ENCODE results near the gene CHFR. TPM values are rescaled to one million over a fixed set of nuclear protein-coding genes. Genes with fewer than 3 reads are reported as not detected.
"Not testable (repeated sequence)": the region's sequence is repeated elsewhere in the genome, so short reads cannot be mapped to it uniquely, and the experiment has no call there.

Gene CHFR
- total RNA-seq, 1 donor = 55.0 TPM

DNA sequence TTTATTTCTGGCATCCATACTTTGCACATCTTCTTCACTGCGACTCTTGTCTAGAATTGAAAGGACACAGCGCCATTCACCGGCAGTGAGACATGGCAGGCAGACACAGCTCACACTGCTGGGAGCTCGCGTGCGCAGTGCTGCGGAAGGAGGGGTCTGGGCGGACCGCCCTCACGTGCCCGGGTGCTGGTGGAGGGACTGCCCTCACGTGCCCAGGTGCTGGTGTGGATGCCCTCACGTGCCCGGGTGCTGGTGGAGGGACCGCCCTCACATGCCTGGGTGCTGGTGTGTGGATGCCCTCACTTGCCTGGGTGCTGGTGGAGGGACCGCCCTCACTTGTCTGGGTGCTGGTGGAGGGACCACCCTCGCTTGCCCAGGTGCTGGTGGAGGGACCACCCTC lies 30.8 kb downstream of the CHFR start:
- Histone ChIP-seq H3K27me3 (ENCODE audit: insufficient read depth, low read length) (no peaks in the 10 kb centered on the region), H3K4me3 (ENCODE audit: insufficient read depth, low read length) (no peak overlapping the region), H3K27ac (ENCODE audit: low read depth, low read length) (no peak overlapping the region), H3K9me3 (ENCODE audit: low read depth, low read length) (no peaks in the 10 kb centered on the region), H4K20me1 (ENCODE audit: insufficient read depth, low read length) (no peaks in the 10 kb centered on the region), H3K79me2 (ENCODE audit: insufficient read depth, low read length) (peaks cover 7% of the 10 kb centered on the region), H3K4me2 (ENCODE audit: insufficient read depth, low read length) (no peak overlapping the region), H3K36me3 (ENCODE audit: insufficient read depth, low read length) (peaks cover 71% of the 10 kb centered on the region), H3K4me1 (ENCODE audit: insufficient read depth, low read length) (no peaks in the 10 kb centered on the region), H2AFZ (ENCODE audit: low read length) (no peak overlapping the region)
- TF ChIP-seq, protein P1, sequence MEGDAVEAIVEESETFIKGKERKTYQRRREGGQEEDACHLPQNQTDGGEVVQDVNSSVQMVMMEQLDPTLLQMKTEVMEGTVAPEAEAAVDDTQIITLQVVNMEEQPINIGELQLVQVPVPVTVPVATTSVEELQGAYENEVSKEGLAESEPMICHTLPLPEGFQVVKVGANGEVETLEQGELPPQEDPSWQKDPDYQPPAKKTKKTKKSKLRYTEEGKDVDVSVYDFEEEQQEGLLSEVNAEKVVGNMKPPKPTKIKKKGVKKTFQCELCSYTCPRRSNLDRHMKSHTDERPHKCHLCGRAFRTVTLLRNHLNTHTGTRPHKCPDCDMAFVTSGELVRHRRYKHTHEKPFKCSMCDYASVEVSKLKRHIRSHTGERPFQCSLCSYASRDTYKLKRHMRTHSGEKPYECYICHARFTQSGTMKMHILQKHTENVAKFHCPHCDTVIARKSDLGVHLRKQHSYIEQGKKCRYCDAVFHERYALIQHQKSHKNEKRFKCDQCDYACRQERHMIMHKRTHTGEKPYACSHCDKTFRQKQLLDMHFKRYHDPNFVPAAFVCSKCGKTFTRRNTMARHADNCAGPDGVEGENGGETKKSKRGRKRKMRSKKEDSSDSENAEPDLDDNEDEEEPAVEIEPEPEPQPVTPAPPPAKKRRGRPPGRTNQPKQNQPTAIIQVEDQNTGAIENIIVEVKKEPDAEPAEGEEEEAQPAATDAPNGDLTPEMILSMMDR (IDR thresholded peaks at IDR 0.05; ENCODE audit: extremely low read depth, low read depth, low read length) = no peak
- DNase-seq (ENCODE audit: insufficient read length, low spot score, missing footprints) = peak; percentile 13

- not testable (repeated sequence) for H3K27ac ChIP-seq (ENCODE audit: low read depth, low read length); H3K4me3 ChIP-seq (ENCODE audit: insufficient read depth, low read length); H2AFZ ChIP-seq (ENCODE audit: low read length); H3K4me2 ChIP-seq (ENCODE audit: insufficient read depth, low read length); H3K9me3 ChIP-seq (ENCODE audit: low read depth, low read length); DNase-seq (ENCODE audit: insufficient read length, low spot score, missing footprints); H3K4me1 ChIP-seq (ENCODE audit: insufficient read depth, low read length); H3K27me3 ChIP-seq (ENCODE audit: insufficient read depth, low read length); H4K20me1 ChIP-seq (ENCODE audit: insufficient read depth, low read length); H3K79me2 ChIP-seq (ENCODE audit: insufficient read depth, low read length)
- H3K36me3 ChIP-seq (ENCODE audit: insufficient read depth, low read length) = peaks cover 73% of the 10 kb centered on the region
Measured at GRCh38 chr12:132855211-132855610, 32.2 kb downstream of the CHFR start.

GRCh38 chr12:132853285-132854092 lies 33.9 kb downstream of the CHFR start:
- Histone ChIP-seq H3K4me2 (ENCODE audit: insufficient read depth, low read length) (no peak overlapping the region), H2AFZ (ENCODE audit: low read length) (no peak overlapping the region), H3K9me3 (ENCODE audit: low read depth, low read length) (no peaks in the 10 kb centered on the region), H3K27ac (ENCODE audit: low read depth, low read length) (no peak overlapping the region), H3K4me3 (ENCODE audit: insufficient read depth, low read length) (no peak overlapping the region), H3K36me3 (ENCODE audit: insufficient read depth, low read length) (peaks cover 62% of the 10 kb centered on the region), H4K20me1 (ENCODE audit: insufficient read depth, low read length) (no peaks in the 10 kb centered on the region), H3K79me2 (ENCODE audit: insufficient read depth, low read length) (no peaks in the 10 kb centered on the region), H3K4me1 (ENCODE audit: insufficient read depth, low read length) (no peaks in the 10 kb centered on the region), H3K27me3 (ENCODE audit: insufficient read depth, low read length) (no peaks in the 10 kb centered on the region)
- TF ChIP-seq, protein P1 (IDR thresholded peaks at IDR 0.05; ENCODE audit: extremely low read depth, low read depth, low read length) = no peak
- DNase-seq (ENCODE audit: insufficient read length, low spot score, missing footprints) = peak; percentile 21

GRCh38 chr12:132852496-132852895 lies 34.9 kb downstream of the CHFR start:
- H3K36me3 ChIP-seq (ENCODE audit: insufficient read depth, low read length) = peaks cover 63% of the 10 kb centered on the region
- no peak overlapping the region for H3K4me3 ChIP-seq (ENCODE audit: insufficient read depth, low read length)
- H3K4me2 ChIP-seq (ENCODE audit: insufficient read depth, low read length) = no peak overlapping the region
- no peaks in the 10 kb centered on the region for H3K79me2 ChIP-seq (ENCODE audit: insufficient read depth, low read length)
- no peak overlapping the region for H2AFZ ChIP-seq (ENCODE audit: low read length)
- no peaks in the 10 kb centered on the region for H3K4me1 ChIP-seq (ENCODE audit: insufficient read depth, low read length)
- DNase-seq (ENCODE audit: insufficient read length, low spot score, missing footprints) = peak; percentile 22
- H4K20me1 ChIP-seq (ENCODE audit: insufficient read depth, low read length) = no peaks in the 10 kb centered on the region
- no peaks in the 10 kb centered on the region for H3K27me3 ChIP-seq (ENCODE audit: insufficient read depth, low read length)
- TF ChIP-seq, protein P1 (IDR thresholded peaks at IDR 0.05; ENCODE audit: extremely low read depth, low read depth, low read length) = no peak
- no peak overlapping the region for H3K27ac ChIP-seq (ENCODE audit: low read depth, low read length)
- no peaks in the 10 kb centered on the region for H3K9me3 ChIP-seq (ENCODE audit: low read depth, low read length)

Measured in osteoblast (primary cell).